Ishikawa (cell line): Measurements from ENCODE around the gene MTUS2.

ENCODE experiments used
- CEBPB ChIP-seq: IDR thresholded peaks from 2 replicates; pipeline ENCODE4 v1.6.1; 2012
- CREB1 ChIP-seq: IDR thresholded peaks from 2 replicates; pipeline ENCODE4 v1.6.1; 2012; ENCODE audit warnings: low read depth
- EGR1 ChIP-seq: IDR thresholded peaks from 2 replicates; pipeline ENCODE4 v1.6.1; 2012
- EP300 ChIP-seq: IDR thresholded peaks from 2 replicates; pipeline ENCODE4 v1.6.1; 2012; ENCODE audit warnings: borderline replicate concordance
- FOXM1 ChIP-seq: IDR thresholded peaks from 2 replicates; pipeline ENCODE4 v1.6.1; 2012; ENCODE audit warnings: low read depth, borderline replicate concordance
- NFIC ChIP-seq: IDR thresholded peaks from 2 replicates; pipeline ENCODE4 v1.6.1; 2012
- RAD21 ChIP-seq: IDR thresholded peaks from 2 replicates; pipeline ENCODE4 v1.6.1; 2012; ENCODE audit warnings: low read depth
- REST ChIP-seq: IDR thresholded peaks from 2 replicates; pipeline ENCODE4 v1.6.1; 2012; ENCODE audit warnings: low read depth, mild to moderate bottlenecking
- TAF1 ChIP-seq: IDR thresholded peaks from 2 replicates; pipeline ENCODE4 v1.6.1; 2012; ENCODE audit warnings: low read depth, mild to moderate bottlenecking
- TCF12 ChIP-seq: IDR thresholded peaks from 2 replicates; pipeline ENCODE4 v1.6.1; 2012; ENCODE audit warnings: low read depth
- TEAD4 ChIP-seq: IDR thresholded peaks from 2 replicates; pipeline ENCODE4 v1.6.1; 2012
- USF1 ChIP-seq: IDR thresholded peaks from 2 replicates; pipeline ENCODE4 v1.6.1; 2012
- YY1 ChIP-seq: IDR thresholded peaks from 2 replicates; pipeline ENCODE4 v1.6.1; 2012; ENCODE audit warnings: low read depth
- ZBTB7A ChIP-seq: IDR thresholded peaks from 2 replicates; pipeline ENCODE4 v1.6.1; 2012; ENCODE audit warnings: low read depth
- TF ChIP-seq, protein P1 (sequence below): IDR thresholded peaks from 2 replicates; pipeline ENCODE4 v1.6.1; 2012

MTUS2 gene

DNA sequence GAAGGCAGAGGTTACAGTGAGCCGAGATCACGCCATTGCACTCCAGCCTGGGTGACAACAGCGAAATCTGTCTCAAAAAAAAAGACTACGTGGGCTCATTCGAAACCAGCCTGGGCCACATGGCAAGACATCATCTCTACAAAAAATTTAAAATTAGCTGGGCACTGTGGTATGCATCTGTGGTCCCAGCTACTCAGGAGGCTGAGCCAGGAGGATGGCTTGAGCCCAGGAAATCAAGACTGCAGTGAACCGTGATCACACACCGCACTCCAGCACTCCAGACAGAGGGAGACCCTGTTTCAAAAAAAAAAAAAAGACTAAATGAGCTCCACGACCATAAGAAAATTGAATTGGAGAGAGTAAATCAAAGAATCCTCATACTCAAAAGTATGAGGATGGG, 722.2 kb downstream of the MTUS2 start:
- TF ChIP-seq ZBTB7A (no peak), CREB1 (no peak), CEBPB (no peak), REST (no peak), TEAD4 (no peak), TAF1 (no peak), RAD21 (no peak), YY1 (no peak), USF1 (no peak), FOXM1 (no peak), EP300 (no peak), EGR1 (no peak), NFIC (no peak), TCF12 (no peak)
- TF ChIP-seq, protein P1, sequence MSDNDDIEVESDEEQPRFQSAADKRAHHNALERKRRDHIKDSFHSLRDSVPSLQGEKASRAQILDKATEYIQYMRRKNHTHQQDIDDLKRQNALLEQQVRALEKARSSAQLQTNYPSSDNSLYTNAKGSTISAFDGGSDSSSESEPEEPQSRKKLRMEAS: no peak

DNA sequence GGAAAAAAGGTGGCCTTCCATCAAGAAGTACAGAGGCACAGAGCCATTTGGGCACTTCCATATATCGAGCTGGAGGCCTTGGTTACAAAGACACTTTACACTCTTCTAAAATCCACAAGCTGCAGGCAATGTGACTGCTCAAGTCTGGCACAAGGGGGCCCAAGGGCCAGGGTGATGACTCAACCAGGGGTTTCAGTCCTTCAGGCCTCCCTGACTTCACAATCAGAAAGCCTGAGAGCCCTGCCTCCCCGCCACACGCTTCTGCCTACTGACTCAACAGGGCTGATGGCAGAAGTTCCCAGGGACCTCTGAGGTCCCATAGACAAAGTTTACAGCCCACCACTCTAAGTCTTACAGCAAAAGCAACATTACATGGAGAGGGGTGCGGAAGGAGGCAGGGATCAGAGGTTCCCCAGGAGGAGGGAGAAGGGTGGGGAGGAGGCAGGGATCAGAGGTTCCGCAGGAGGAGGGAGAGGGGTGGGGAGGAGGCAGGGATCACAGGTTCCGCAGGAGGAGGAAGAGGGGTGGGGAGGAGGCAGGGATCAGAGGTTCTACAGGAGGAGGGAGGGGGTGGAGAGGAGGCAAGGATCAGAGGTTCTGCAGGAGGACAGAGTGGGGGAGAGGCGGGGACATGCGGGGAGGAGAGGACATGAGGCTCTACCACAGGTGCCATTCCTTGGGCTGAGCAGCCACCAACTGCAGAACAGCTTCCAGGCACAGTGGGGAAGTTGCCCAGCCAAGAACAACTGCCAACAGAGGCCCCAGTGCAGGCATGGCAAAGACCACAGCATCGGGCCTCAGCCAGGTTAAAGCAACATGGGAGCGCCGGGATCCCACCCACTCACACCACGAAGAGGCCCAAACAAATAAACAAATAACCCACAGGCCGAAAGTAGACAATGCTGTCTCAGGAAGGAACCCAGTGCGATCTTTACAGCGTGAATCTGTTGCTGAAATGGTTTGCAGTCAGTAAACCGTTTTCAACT, 723.4 kb downstream of the MTUS2 start:
- TF ChIP-seq, protein P1: no peak
- TF ChIP-seq TCF12 (no peak), EP300 (no peak), TEAD4 (no peak), ZBTB7A (no peak), CEBPB (no peak), RAD21 (no peak), USF1 (no peak)

- TF ChIP-seq ZBTB7A: no peak
- no peak for TF ChIP-seq TAF1
- TF ChIP-seq USF1: no peak
- TF ChIP-seq YY1: no peak
- TF ChIP-seq CREB1: no peak
- no peak for TF ChIP-seq TEAD4
- TF ChIP-seq, protein P1: no peak
- no peak for TF ChIP-seq TCF12
- no peak for TF ChIP-seq NFIC
- no peak for TF ChIP-seq CEBPB
- TF ChIP-seq EP300: no peak
- TF ChIP-seq FOXM1: no peak
- TF ChIP-seq REST: no peak
- TF ChIP-seq EGR1: no peak
- TF ChIP-seq RAD21: no peak
These were observed 725.8 kb downstream of the MTUS2 start for GRCh38 chr13:29545988-29546387.

- TF ChIP-seq, protein P1: no peak
- TF ChIP-seq TCF12 (no peak), EGR1 (no peak), YY1 (no peak), TEAD4 (no peak), ZBTB7A (no peak), CREB1 (no peak), USF1 (no peak), REST (no peak), NFIC (no peak), EP300 (no peak), FOXM1 (no peak), TAF1 (no peak), CEBPB (no peak), RAD21 (no peak)
These were observed 726.5 kb downstream of the MTUS2 start for GRCh38 chr13:29546662-29547061.
